ENCODE measurements around the gene NCOA7.

The NCOA7 gene

GRCh38 chr6:125749865-125750691, 40.7 kb upstream of the NCOA7 start:
- Histone ChIP-seq H2BK120ac (ENCODE audit: low read depth, low read length) (no peak overlapping the region), H3K9me3 (replicated peaks in 1 of 2; ENCODE audit: control insufficient read depth in 2 of 2, insufficient read depth in 1 of 2, low read depth in 1 of 2, low read length in 2 of 2) (no peaks in the 10 kb centered on the region), H3K9ac (ENCODE audit: low read depth, low read length, poor library complexity) (no peak overlapping the region), H3K36me3 (replicated peaks in 1 of 2; ENCODE audit: control insufficient read depth in 2 of 2, insufficient read depth in 2 of 2, low read length in 2 of 2) (no peaks in the 10 kb centered on the region), H2BK15ac (ENCODE audit: low read length) (no peak overlapping the region), H3K79me1 (ENCODE audit: low read depth, low read length) (no peaks in the 10 kb centered on the region), H3K27me3 (ENCODE audit: control insufficient read depth in 3 of 3, insufficient read depth in 3 of 3, low read depth in 1 of 3, low read length in 3 of 3) (peaks cover 14 to 93% (median 44%) of the 10 kb centered on the region in 3 experiments), H2BK5ac (ENCODE audit: low read length) (peak overlapping the region; percentile 82), H3K4me3 (ENCODE audit: low read length in 2 of 2) (peak overlapping the region; percentile 49 to 90), H3K14ac (ENCODE audit: low read length) (no peak overlapping the region), H3K18ac (ENCODE audit: low read length) (peak overlapping the region; percentile 83), H2AK5ac (ENCODE audit: low read depth, low read length) (no peak overlapping the region), H2BK12ac (ENCODE audit: low read length) (no peak overlapping the region), H4K8ac (ENCODE audit: low read depth, low read length) (no peak overlapping the region), H3K4me1 (ENCODE audit: control insufficient read depth in 2 of 2, insufficient read depth in 1 of 2, low read depth in 1 of 2, low read length in 2 of 2) (peaks cover 6 to 12% of the 10 kb centered on the region in 2 donors), H2AFZ (ENCODE audit: low read length) (peak overlapping the region; percentile 99), H4K91ac (ENCODE audit: low read depth, low read length, poor library complexity) (no peak overlapping the region), H3K27ac (replicated peaks; ENCODE audit: low read length) (no peak overlapping the region), H3K23ac (ENCODE audit: low read depth, low read length, poor library complexity) (peak overlapping the region; percentile 65), H3K4ac (ENCODE audit: low read length) (no peak overlapping the region), H3K4me2 (ENCODE audit: insufficient read depth, low read length, poor library complexity, severe bottlenecking) (peak overlapping the region; percentile 93)
- DNase-seq (ENCODE audit: low spot score): peak; percentile 31
- no CpG with 5 or more reads among the region's 35 CpGs for WGBS, 2 donors (ENCODE audit: extremely low coverage in 2 of 2, insufficient read length in 2 of 2, insufficient replicate concordance in 1 of 2)

GRCh38 chr6:125750692-125751333, 39.9 kb upstream of the NCOA7 start:
- no peak overlapping the region for H3K4me2 ChIP-seq (ENCODE audit: insufficient read depth, low read length, poor library complexity, severe bottlenecking)
- H3K4me3 ChIP-seq (ENCODE audit: low read length in 2 of 2): no peak overlapping the region
- H2BK120ac ChIP-seq (ENCODE audit: low read depth, low read length): no peak overlapping the region
- H2AK5ac ChIP-seq (ENCODE audit: low read depth, low read length): no peak overlapping the region
- H4K91ac ChIP-seq (ENCODE audit: low read depth, low read length, poor library complexity): no peak overlapping the region
- no peak overlapping the region for H2BK15ac ChIP-seq (ENCODE audit: low read length)
- H2BK12ac ChIP-seq (ENCODE audit: low read length): no peak overlapping the region
- no peaks in the 10 kb centered on the region for H3K9me3 ChIP-seq (replicated peaks in 1 of 2; ENCODE audit: control insufficient read depth in 2 of 2, insufficient read depth in 1 of 2, low read depth in 1 of 2, low read length in 2 of 2)
- no peak overlapping the region for H3K18ac ChIP-seq (ENCODE audit: low read length)
- H2BK5ac ChIP-seq (ENCODE audit: low read length): no peak overlapping the region
- no peak overlapping the region for H3K4ac ChIP-seq (ENCODE audit: low read length)
- peaks cover 14 to 93% (median 40%) of the 10 kb centered on the region in 3 experiments for H3K27me3 ChIP-seq (ENCODE audit: control insufficient read depth in 3 of 3, insufficient read depth in 3 of 3, low read depth in 1 of 3, low read length in 3 of 3)
- H3K79me1 ChIP-seq (ENCODE audit: low read depth, low read length): no peaks in the 10 kb centered on the region
- H3K36me3 ChIP-seq (replicated peaks in 1 of 2; ENCODE audit: control insufficient read depth in 2 of 2, insufficient read depth in 2 of 2, low read length in 2 of 2): no peaks in the 10 kb centered on the region
- no peak overlapping the region for H3K14ac ChIP-seq (ENCODE audit: low read length)
- H3K4me1 ChIP-seq (ENCODE audit: control insufficient read depth in 2 of 2, insufficient read depth in 1 of 2, low read depth in 1 of 2, low read length in 2 of 2): peaks cover 6 to 8% of the 10 kb centered on the region in 2 donors
- no CpG with 5 or more reads among the region's 4 CpGs for WGBS, 2 donors (ENCODE audit: extremely low coverage in 2 of 2, insufficient read length in 2 of 2, insufficient replicate concordance in 1 of 2)
- peak; percentile 12 for DNase-seq (ENCODE audit: low spot score)
- no peak overlapping the region for H3K23ac ChIP-seq (ENCODE audit: low read depth, low read length, poor library complexity)
- no peak overlapping the region for H3K27ac ChIP-seq (replicated peaks; ENCODE audit: low read length)
- H3K9ac ChIP-seq (ENCODE audit: low read depth, low read length, poor library complexity): no peak overlapping the region
- H2AFZ ChIP-seq (ENCODE audit: low read length): no peak overlapping the region
- no peak overlapping the region for H4K8ac ChIP-seq (ENCODE audit: low read depth, low read length)

DNA sequence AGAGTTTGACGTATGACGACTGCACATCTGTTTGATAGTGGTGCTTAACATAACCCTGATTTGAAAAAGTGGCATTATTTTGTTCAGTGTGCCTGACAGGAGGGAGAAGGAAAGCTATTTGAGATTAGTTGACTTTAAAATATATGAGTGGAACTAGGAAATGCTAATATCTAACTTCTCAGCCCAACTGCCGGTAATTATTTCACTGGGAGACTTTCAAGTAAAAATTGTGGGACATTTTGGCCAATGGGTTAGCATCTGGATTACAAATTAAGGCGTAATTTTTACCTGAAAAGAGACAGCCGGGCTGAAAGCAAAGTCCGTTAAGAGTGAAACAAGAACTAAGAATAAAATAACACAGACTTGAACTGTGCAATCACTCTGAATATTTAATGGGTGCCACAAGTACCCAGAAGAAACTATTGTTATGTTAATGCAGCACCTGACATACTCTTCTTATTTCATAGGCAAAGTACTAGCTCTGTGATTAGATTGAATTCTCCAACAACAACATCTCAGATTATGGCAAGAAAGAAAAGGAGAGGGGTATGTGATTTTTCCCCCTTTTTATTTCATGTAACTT, 39.3 kb upstream of the NCOA7 start:
- Histone ChIP-seq H3K18ac (ENCODE audit: low read length) (no peak overlapping the region), H3K4me2 (ENCODE audit: insufficient read depth, low read length, poor library complexity, severe bottlenecking) (no peak overlapping the region), H3K23ac (ENCODE audit: low read depth, low read length, poor library complexity) (no peak overlapping the region), H3K4me1 (ENCODE audit: control insufficient read depth in 2 of 2, insufficient read depth in 1 of 2, low read depth in 1 of 2, low read length in 2 of 2) (peaks cover 6% of the 10 kb centered on the region in 2 donors), H2AFZ (ENCODE audit: low read length) (no peak overlapping the region), H3K36me3 (replicated peaks in 1 of 2; ENCODE audit: control insufficient read depth in 2 of 2, insufficient read depth in 2 of 2, low read length in 2 of 2) (no peaks in the 10 kb centered on the region), H2BK5ac (ENCODE audit: low read length) (no peak overlapping the region), H3K27ac (replicated peaks; ENCODE audit: low read length) (no peak overlapping the region), H3K9ac (ENCODE audit: low read depth, low read length, poor library complexity) (no peak overlapping the region), H3K14ac (ENCODE audit: low read length) (no peak overlapping the region), H2BK15ac (ENCODE audit: low read length) (no peak overlapping the region), H2BK120ac (ENCODE audit: low read depth, low read length) (no peak overlapping the region), H3K9me3 (replicated peaks in 1 of 2; ENCODE audit: control insufficient read depth in 2 of 2, insufficient read depth in 1 of 2, low read depth in 1 of 2, low read length in 2 of 2) (no peaks in the 10 kb centered on the region), H3K79me1 (ENCODE audit: low read depth, low read length) (no peaks in the 10 kb centered on the region), H4K8ac (ENCODE audit: low read depth, low read length) (no peak overlapping the region), H3K27me3 (ENCODE audit: control insufficient read depth in 3 of 3, insufficient read depth in 3 of 3, low read depth in 1 of 3, low read length in 3 of 3) (peaks cover 14 to 91% (median 37%) of the 10 kb centered on the region in 3 experiments), H3K4me3 (ENCODE audit: low read length in 2 of 2) (no peak overlapping the region), H4K91ac (ENCODE audit: low read depth, low read length, poor library complexity) (no peak overlapping the region), H3K4ac (ENCODE audit: low read length) (no peak overlapping the region), H2BK12ac (ENCODE audit: low read length) (no peak overlapping the region), H2AK5ac (ENCODE audit: low read depth, low read length) (no peak overlapping the region)
- no peak for DNase-seq (ENCODE audit: low spot score)
- no CpG with 5 or more reads among the region's 6 CpGs for WGBS, 2 donors (ENCODE audit: extremely low coverage in 2 of 2, insufficient read length in 2 of 2, insufficient replicate concordance in 1 of 2)

GRCh38 chr6:125752773-125753172, 38.0 kb upstream of the NCOA7 start:
- Histone ChIP-seq H2BK5ac (ENCODE audit: low read length) (no peak overlapping the region), H3K4me1 (ENCODE audit: control insufficient read depth in 2 of 2, insufficient read depth in 1 of 2, low read depth in 1 of 2, low read length in 2 of 2) (peaks cover 2 to 6% of the 10 kb centered on the region in 2 donors), H3K4me3 (ENCODE audit: low read length in 2 of 2) (no peak overlapping the region), H2BK15ac (ENCODE audit: low read length) (no peak overlapping the region), H3K4ac (ENCODE audit: low read length) (no peak overlapping the region), H3K9ac (ENCODE audit: low read depth, low read length, poor library complexity) (no peak overlapping the region), H2BK12ac (ENCODE audit: low read length) (no peak overlapping the region), H2BK120ac (ENCODE audit: low read depth, low read length) (no peak overlapping the region), H3K14ac (ENCODE audit: low read length) (no peak overlapping the region), H4K8ac (ENCODE audit: low read depth, low read length) (no peak overlapping the region), H3K9me3 (replicated peaks in 1 of 2; ENCODE audit: control insufficient read depth in 2 of 2, insufficient read depth in 1 of 2, low read depth in 1 of 2, low read length in 2 of 2) (no peaks in the 10 kb centered on the region), H4K91ac (ENCODE audit: low read depth, low read length, poor library complexity) (no peak overlapping the region), H3K27ac (replicated peaks; ENCODE audit: low read length) (no peak overlapping the region), H3K79me1 (ENCODE audit: low read depth, low read length) (no peaks in the 10 kb centered on the region), H3K18ac (ENCODE audit: low read length) (no peak overlapping the region), H3K4me2 (ENCODE audit: insufficient read depth, low read length, poor library complexity, severe bottlenecking) (no peak overlapping the region), H2AK5ac (ENCODE audit: low read depth, low read length) (no peak overlapping the region), H3K27me3 (ENCODE audit: control insufficient read depth in 3 of 3, insufficient read depth in 3 of 3, low read depth in 1 of 3, low read length in 3 of 3) (peaks cover 9 to 88% (median 31%) of the 10 kb centered on the region in 3 experiments), H3K36me3 (replicated peaks in 1 of 2; ENCODE audit: control insufficient read depth in 2 of 2, insufficient read depth in 2 of 2, low read length in 2 of 2) (no peaks in the 10 kb centered on the region), H3K23ac (ENCODE audit: low read depth, low read length, poor library complexity) (no peak overlapping the region), H2AFZ (ENCODE audit: low read length) (no peak overlapping the region)
- no CpG with 5 or more reads among the region's 2 CpGs for WGBS, 2 donors (ENCODE audit: extremely low coverage in 2 of 2, insufficient read length in 2 of 2, insufficient replicate concordance in 1 of 2)
- no peak for DNase-seq (ENCODE audit: low spot score)
